Measurements from ENCODE around the gene MRPL49. TPM values are rescaled to one million over a fixed set of nuclear protein-coding genes. Genes with fewer than 3 reads are reported as not detected.

Gene MRPL49
- total RNA-seq, 1 experiment from 2014 or later: 138 TPM

GRCh38 chr11:65089621-65090020 is 32.5 kb upstream of the MRPL49 start:
- H3K4me1 ChIP-seq (replicated peaks): peaks cover 6% of the 10 kb centered on the region
- no peaks in the 10 kb centered on the region for H3K27me3 ChIP-seq (replicated peaks)
- H3K4me3 ChIP-seq: no peak overlapping the region
- peaks cover 49% of the 10 kb centered on the region for H3K36me3 ChIP-seq
- DNase-seq (ENCODE audit: low read depth in 1 of 2, low spot score in 2 of 2): no peak
- no peaks in the 10 kb centered on the region for H3K9me3 ChIP-seq (replicated peaks)
- H3K27ac ChIP-seq: no peak overlapping the region

- no peak for DNase-seq (ENCODE audit: low read depth in 1 of 2, low spot score in 2 of 2)
- Histone ChIP-seq H3K4me1 (replicated peaks) (peaks cover 1% of the 10 kb centered on the region), H3K9me3 (replicated peaks) (no peaks in the 10 kb centered on the region)
Measured at GRCh38 chr11:65090628-65091027, 31.5 kb upstream of the MRPL49 start.

GRCh38 chr11:65095427-65095826 is 26.7 kb upstream of the MRPL49 start:
- H3K9me3 ChIP-seq (replicated peaks): no peaks in the 10 kb centered on the region
- no peak for DNase-seq (ENCODE audit: low read depth in 1 of 2, low spot score in 2 of 2)
- peaks cover 26% of the 10 kb centered on the region for H3K36me3 ChIP-seq
- H3K27me3 ChIP-seq (replicated peaks): no peaks in the 10 kb centered on the region
- H3K27ac ChIP-seq: peak overlapping the region; percentile 49; the same call in 1 of the 2 replicates
- peaks cover 9% of the 10 kb centered on the region for H3K4me1 ChIP-seq (replicated peaks)
- peak overlapping the region; percentile 76 for H3K4me3 ChIP-seq

More at GRCh38 chr11:65090628-65091027, 31.5 kb upstream of the MRPL49 start:
- peaks cover 42% of the 10 kb centered on the region for H3K36me3 ChIP-seq
- no peaks in the 10 kb centered on the region for H3K27me3 ChIP-seq (replicated peaks)
- H3K27ac ChIP-seq: no peak overlapping the region
- H3K4me3 ChIP-seq: no peak overlapping the region

GRCh38 chr11:65095974-65096806 is 25.9 kb upstream of the MRPL49 start, which contains the start of gene VPS51:
VPS51 (plus strand) TSS chr11:65096214; CDS start chr11:65096251, 37 bp downstream.
- Histone ChIP-seq H3K4me3 (peak within 1 kb of the TSS; percentile 76), H3K9me3 (replicated peaks) (no peaks in the 10 kb centered on the region), H3K36me3 (peaks cover 33% of the 10 kb centered on the region), H3K27me3 (replicated peaks) (no peaks in the 10 kb centered on the region), H3K4me1 (replicated peaks) (peaks cover 9% of the 10 kb centered on the region), H3K27ac (peak within 1 kb of the TSS; percentile 49)
- DNase-seq (ENCODE audit: low read depth in 1 of 2, low spot score in 2 of 2): peak; percentile 92 to 94

GRCh38 chr11:65096926-65097325 is 25.2 kb upstream of the MRPL49 start:
- Histone ChIP-seq H3K9me3 (replicated peaks) (no peaks in the 10 kb centered on the region), H3K27ac (peak overlapping the region; percentile 9; the same call in 1 of the 2 replicates), H3K4me3 (peak overlapping the region; percentile 76), H3K27me3 (replicated peaks) (no peaks in the 10 kb centered on the region), H3K4me1 (replicated peaks) (peaks cover 10% of the 10 kb centered on the region), H3K36me3 (peaks cover 35% of the 10 kb centered on the region)
- no peak for DNase-seq (ENCODE audit: low read depth in 1 of 2, low spot score in 2 of 2)

GRCh38 chr11:65100674-65101350 is 21.3 kb upstream of the MRPL49 start:
- Histone ChIP-seq H3K27ac (no peak overlapping the region), H3K4me3 (no peak overlapping the region), H3K9me3 (replicated peaks) (no peaks in the 10 kb centered on the region), H3K4me1 (replicated peaks) (peaks cover 16% of the 10 kb centered on the region), H3K27me3 (replicated peaks) (no peaks in the 10 kb centered on the region), H3K36me3 (peaks cover 52% of the 10 kb centered on the region)
- DNase-seq (ENCODE audit: low read depth in 1 of 2, low spot score in 2 of 2): no peak

- Histone ChIP-seq H3K36me3 (peaks cover 51% of the 10 kb centered on the region), H3K4me3 (no peak overlapping the region), H3K4me1 (replicated peaks) (peaks cover 10% of the 10 kb centered on the region), H3K27me3 (replicated peaks) (no peaks in the 10 kb centered on the region), H3K27ac (no peak overlapping the region), H3K9me3 (replicated peaks) (no peaks in the 10 kb centered on the region)
- peak in 1 of 2 experiments; percentile 53 for DNase-seq (ENCODE audit: low read depth in 1 of 2, low spot score in 2 of 2)
Measured at GRCh38 chr11:65102142-65103095, 19.7 kb upstream of the MRPL49 start.

GRCh38 chr11:65103476-65103875 is 18.6 kb upstream of the MRPL49 start:
- no peak for DNase-seq (ENCODE audit: low read depth in 1 of 2, low spot score in 2 of 2)
- H3K27ac ChIP-seq: no peak overlapping the region
- H3K4me3 ChIP-seq: no peak overlapping the region
- no peaks in the 10 kb centered on the region for H3K27me3 ChIP-seq (replicated peaks)
- no peaks in the 10 kb centered on the region for H3K9me3 ChIP-seq (replicated peaks)
- H3K4me1 ChIP-seq (replicated peaks): peaks cover 10% of the 10 kb centered on the region
- peaks cover 51% of the 10 kb centered on the region for H3K36me3 ChIP-seq

GRCh38 chr11:65104628-65105027 is 17.5 kb upstream of the MRPL49 start:
- H3K27me3 ChIP-seq (replicated peaks): no peaks in the 10 kb centered on the region
- peaks cover 53% of the 10 kb centered on the region for H3K36me3 ChIP-seq
- H3K9me3 ChIP-seq (replicated peaks): no peaks in the 10 kb centered on the region
- H3K27ac ChIP-seq: no peak overlapping the region
- no peak overlapping the region for H3K4me3 ChIP-seq
- peaks cover 10% of the 10 kb centered on the region for H3K4me1 ChIP-seq (replicated peaks)
- DNase-seq (ENCODE audit: low read depth in 1 of 2, low spot score in 2 of 2): no peak

GRCh38 chr11:65107078-65107477 is 15.0 kb upstream of the MRPL49 start:
- no peaks in the 10 kb centered on the region for H3K9me3 ChIP-seq (replicated peaks)
- no peak for DNase-seq (ENCODE audit: low read depth in 1 of 2, low spot score in 2 of 2)

GRCh38 chr11:65107751-65108468 is 14.2 kb upstream of the MRPL49 start:
- Histone ChIP-seq H3K4me3 (no peak overlapping the region), H3K36me3 (peaks cover 58% of the 10 kb centered on the region)

More at GRCh38 chr11:65107078-65107477, 15.0 kb upstream of the MRPL49 start:
- Histone ChIP-seq H3K27ac (no peak overlapping the region), H3K4me1 (replicated peaks) (peaks cover 21% of the 10 kb centered on the region), H3K27me3 (replicated peaks) (peaks cover 4% of the 10 kb centered on the region), H3K36me3 (peaks cover 62% of the 10 kb centered on the region), H3K4me3 (no peak overlapping the region)

GRCh38 chr11:65108469-65109123 is 13.5 kb upstream of the MRPL49 start:
- no peak overlapping the region for H3K4me3 ChIP-seq

More at GRCh38 chr11:65107751-65108468, 14.2 kb upstream of the MRPL49 start:
- Histone ChIP-seq H3K4me1 (replicated peaks) (peaks cover 21% of the 10 kb centered on the region), H3K27ac (no peak overlapping the region), H3K27me3 (replicated peaks) (peaks cover 12% of the 10 kb centered on the region), H3K9me3 (replicated peaks) (no peaks in the 10 kb centered on the region)
- DNase-seq (ENCODE audit: low read depth in 1 of 2, low spot score in 2 of 2): no peak

More at GRCh38 chr11:65108469-65109123, 13.5 kb upstream of the MRPL49 start:
- Histone ChIP-seq H3K27ac (no peak overlapping the region), H3K27me3 (replicated peaks) (peaks cover 14% of the 10 kb centered on the region), H3K36me3 (peaks cover 52% of the 10 kb centered on the region), H3K9me3 (replicated peaks) (no peaks in the 10 kb centered on the region), H3K4me1 (replicated peaks) (peaks cover 22% of the 10 kb centered on the region)
- DNase-seq (ENCODE audit: low read depth in 1 of 2, low spot score in 2 of 2): no peak
